NCI-H146 treated with DMSO at 0.1 percent for 48 hours (cell line): Measurements from ENCODE around the gene ISOC2.

Source experiments
- DNase-seq: peaks from one replicate; lab custom pipeline; 2025; ENCODE audit not compliant: unreplicated experiment; lab: John Stamatoyannopoulos, UW

Gene ISOC2

DNA sequence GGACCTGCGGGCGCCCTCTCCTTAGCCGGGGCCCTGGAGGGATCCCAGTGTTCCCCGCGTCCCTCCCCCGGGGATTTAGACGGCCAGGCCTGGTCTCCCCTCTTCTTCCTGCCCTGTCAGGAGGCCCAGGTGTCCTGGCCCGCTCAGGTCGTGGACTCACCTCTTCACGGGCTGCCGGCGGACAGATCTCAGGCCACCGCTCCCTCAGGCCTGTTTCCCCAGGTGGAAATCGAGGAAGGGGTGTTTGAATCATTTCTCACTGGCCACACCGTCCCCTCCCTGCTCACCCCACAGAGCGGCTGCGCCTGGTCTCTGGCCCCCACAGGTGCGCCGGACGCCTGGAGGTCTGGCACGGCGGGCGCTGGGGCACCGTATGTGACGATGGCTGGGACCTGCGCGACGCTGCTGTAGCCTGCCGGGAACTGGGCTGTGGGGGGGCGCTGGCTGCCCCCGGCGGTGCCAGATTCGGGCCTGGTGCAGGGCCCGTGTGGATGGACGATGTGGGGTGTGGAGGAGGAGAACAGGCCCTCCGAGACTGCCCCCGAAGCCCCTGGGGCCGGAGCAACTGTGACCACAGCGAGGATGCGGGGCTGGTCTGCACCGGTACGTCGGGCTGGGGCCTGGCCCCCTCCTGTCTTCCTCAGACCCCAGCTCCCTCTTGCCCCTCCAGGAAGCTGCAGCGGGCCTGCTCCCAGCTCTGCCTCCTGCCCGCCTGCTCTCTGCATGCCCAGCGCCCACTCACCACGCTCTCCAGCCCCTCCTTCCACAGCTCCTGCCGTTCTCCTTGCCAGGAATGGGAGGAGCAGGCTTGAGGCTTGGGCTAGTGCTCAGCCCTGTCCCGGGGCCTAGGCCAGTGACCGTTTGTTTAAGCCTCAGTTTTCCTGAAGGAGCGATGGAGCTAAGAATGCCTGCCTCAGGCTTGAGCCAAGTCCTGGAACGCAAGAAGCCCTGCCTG is 29.3 kb upstream of the ISOC2 start:
- DNase-seq = no peak

DNA sequence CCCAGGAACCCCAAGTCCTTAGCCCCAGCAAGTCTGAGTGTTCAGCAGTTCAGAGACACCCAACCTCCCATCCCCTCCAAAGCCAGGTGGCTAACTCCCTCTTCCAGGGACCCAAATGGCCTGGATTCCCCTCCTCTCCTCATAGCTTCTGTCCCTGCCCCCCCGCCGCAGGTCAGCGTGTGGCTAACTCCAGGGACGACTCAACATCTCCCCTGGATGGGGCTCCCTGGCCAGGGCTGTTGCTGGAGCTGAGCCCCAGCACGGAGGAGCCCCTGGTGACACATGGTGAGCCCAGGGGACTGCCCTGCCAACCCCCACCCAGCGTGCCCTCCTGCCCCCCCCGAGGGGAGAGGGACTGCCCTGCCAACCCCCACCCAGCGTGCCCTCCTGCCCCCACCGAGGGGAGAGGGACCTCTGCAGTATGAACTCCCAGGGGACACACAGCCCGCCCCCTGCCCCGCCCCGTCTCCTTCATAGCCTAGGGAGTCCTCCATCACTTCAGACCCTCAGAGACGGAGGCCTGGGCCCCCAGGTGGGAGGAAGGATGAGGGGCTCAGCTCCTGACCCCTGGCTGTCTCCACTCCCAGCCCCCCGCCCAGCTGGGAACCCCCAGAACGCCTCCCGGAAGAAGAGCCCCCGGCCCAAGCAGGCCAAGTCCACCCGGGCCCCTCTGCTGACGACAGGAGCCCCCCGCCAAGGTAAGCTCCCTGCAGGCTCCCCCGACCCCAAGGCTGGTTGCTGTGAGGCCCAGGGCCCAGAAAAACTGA is 28.5 kb upstream of the ISOC2 start:
- no peak for DNase-seq

DNA sequence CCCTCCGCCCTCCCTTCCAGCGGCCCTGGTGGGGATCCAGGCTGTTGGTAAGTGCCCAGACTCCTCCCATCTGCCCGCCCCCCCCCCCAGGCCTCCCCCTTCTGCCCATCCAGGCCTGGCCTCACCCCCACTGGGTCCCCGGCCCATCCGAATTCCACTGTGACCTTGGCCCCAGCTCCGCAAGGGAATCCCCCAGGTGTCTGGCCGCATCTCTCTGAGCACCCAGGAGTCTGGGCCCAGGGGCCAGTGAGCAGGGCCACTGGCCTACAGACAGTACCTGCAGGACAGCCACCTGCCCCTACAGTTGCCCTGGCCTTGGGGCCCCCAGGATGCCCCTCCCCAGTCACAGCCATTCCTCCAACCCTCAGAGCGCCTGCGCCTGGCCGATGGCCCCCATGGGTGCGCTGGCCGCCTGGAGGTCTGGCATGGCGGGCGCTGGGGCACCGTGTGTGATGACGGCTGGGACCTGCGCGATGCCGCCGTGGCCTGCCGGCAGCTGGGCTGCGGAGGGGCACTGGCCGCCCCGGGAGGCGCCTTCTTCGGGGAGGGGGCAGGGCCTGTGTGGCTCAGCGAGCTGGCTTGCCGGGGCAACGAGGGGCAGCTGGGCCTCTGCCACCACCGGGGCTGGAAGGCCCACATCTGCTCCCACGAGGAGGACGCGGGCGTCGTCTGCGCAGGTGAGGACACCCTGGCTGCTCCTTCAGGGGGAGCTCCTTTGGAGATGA is 27.7 kb upstream of the ISOC2 start:
- no peak for DNase-seq

DNA sequence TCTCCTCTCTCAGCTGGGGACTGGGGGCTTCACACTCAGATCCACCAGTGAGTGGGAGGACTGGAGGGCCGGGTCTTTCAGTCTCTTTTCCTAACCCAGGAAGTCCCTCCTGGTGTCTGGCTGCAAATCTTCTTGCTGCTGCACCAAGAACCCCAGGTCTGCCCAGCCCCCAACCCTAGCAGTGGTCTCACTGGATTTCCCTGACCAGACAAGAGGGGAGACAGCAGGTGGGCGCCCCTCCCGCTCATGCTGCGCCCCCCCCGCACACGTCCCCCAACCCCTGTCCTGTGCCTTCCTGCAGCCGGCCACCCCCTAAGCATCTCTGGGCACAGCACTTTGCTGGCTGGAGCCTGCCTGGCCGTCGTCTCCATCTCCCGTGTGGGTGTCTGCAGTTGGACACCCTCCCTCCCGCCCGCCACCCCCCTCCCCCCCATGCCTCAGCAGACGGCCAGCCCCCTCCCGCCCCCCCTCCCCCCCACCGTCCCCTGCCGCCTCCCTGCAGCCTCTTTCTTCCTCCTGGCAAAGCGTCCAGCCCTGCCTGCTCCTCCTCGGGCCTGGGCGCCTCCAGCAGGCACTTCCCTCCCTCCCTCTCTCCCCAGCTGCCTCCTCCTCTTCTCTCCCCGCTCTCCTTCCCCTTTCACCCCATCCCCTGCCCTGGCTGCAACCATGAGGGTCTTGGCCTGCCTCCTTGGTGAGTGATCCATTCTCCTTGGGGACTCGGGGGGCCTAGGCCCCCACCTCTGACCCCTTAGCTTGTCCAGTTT is 26.7 kb upstream of the ISOC2 start, which contains the start of gene SSC5D:
Gene SSC5D, plus strand, starts transcription at position 513 of the 764 bp plus-strand sequence. Its CDS starts 154 bp downstream, at position 667.
- no peak for DNase-seq

DNA sequence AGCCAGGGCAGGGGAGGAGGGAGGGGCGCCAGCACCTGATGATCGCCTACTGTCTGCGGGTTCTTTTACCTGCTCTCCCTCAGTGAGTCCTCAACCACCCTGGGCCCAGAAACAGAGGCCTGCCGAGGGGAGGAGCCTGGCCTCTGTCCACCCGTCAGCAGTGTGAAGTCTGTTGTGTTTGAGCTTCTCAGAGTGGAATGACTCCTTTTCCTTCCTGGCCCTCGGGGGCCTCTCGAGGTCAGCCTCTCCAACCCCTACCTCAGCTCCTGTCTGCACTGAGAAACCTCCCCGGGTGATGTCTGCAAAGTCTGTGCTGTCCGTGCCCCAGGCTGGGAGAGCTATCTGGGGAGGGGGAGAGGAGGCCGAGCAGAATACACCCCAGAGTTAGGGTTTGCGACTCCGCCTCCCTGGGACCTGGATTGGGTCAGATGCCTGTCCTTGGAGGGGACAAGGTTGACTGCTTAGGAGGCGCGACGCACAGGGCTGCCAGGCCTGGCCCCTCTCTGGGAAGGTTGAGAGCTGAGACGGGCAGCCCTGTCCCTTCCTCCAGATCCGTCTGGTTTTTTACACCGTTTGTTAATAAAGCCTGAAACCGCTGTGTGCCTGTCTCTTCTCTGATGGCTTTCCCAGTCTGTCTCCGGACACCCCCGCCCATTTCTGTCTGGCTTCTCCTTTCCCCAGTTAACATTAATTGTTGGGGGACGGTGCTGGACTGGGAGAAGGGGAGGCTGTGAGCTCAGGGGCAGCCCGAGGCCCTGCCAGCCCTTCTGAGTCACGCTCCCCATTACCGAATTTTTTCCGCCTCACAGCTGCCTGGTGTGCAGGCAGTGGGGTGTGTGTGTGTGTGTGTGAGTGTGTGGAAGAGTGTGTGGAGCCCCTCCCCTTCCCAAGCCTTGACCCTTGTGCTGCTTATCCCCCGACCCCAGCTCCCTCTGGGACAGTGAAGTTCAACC is 25.8 kb upstream of the ISOC2 start:
- DNase-seq = no peak

DNA sequence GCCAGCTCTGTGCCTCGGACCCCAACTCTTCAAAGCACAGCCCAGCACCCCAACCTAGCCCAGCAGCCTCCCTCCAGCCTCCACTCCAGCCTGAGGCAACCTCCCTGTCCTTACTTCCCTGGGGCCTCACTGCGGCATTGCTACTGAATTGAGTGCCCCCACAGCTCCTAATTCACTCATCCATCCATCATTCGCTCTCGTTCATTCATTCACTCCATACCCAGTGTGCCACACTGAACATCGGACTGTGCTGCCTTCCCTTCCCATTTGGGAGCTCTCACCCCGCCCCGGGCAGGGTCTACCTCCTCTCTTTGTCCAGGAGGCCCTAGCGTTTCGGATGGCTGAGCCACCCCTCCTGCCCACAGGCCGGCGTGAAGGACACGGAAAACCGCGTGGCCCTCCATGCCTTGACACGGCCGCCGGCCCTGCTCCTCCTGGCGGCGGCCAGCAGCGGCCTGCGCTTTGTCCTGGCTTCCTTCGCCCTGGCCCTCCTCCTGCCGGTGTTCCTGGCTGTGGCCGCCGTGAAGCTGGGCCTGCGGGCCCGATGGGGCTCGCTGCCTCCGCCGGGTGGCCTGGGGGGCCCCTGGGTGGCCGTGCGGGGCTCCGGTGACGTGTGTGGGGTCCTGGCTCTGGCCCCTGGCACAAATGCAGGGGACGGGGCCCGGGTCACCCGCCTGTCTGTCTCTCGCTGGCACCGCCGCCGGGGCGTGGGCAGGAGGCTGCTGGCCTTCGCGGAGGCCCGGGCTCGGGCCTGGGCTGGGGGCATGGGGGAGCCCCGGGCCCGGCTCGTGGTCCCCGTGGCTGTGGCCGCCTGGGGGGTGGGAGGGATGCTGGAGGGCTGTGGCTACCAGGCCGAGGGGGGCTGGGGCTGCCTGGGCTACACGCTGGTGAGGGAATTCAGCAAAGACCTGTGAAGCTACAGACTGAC is 24.9 kb upstream of the ISOC2 start:
- DNase-seq = no peak

- no peak for DNase-seq
Observed at GRCh38 chr19:55485439-55486011, 24.1 kb upstream of the ISOC2 start.

DNA sequence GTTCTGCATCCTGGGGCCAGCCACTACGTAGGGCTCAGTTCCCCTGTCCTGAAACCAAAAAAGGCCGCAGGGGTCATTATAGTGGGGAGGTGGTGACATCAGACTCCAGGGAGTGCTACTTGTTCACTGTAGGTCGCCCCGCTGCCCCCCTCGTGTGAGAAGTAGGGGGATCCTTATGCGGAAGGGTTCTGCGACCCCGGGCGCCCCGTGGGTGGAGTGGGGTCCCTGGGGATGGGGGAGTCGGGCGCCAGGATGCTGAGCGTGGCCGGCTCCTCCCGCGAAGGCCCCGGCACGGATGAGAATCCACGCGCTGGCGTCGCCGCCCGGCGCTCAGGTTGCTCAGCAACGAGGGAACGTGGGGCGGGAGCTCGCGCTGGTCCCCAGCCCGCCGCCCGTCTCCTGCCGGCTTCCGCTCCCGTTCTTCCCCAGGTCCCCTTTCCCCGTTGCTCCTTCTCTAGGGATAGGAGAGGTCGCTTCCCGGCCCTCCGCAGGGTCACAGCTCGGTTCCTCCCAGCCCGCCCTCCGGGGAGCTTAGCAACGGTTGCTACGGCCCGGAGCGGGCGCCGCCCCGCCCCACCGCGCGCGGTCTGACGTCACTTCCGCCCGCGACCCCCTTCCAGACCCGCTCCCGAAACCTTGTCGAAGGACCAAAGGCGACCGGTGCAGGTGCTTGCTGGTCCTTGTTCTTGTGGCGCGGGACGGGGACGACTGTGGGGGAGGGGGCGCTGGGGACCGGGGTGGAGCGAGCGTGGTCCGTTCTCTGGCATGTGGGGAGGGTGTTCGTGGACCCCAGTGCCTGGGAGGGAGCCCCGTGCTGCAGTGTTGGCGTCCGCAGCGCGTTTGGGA is 23.4 kb upstream of the ISOC2 start, which contains the start of gene NAT14:
Gene NAT14, plus strand, starts transcription at position 596 of the 846 bp plus-strand sequence. CDS start 521 bp downstream, outside the sequence.
- DNase-seq = peak; percentile 53

DNA sequence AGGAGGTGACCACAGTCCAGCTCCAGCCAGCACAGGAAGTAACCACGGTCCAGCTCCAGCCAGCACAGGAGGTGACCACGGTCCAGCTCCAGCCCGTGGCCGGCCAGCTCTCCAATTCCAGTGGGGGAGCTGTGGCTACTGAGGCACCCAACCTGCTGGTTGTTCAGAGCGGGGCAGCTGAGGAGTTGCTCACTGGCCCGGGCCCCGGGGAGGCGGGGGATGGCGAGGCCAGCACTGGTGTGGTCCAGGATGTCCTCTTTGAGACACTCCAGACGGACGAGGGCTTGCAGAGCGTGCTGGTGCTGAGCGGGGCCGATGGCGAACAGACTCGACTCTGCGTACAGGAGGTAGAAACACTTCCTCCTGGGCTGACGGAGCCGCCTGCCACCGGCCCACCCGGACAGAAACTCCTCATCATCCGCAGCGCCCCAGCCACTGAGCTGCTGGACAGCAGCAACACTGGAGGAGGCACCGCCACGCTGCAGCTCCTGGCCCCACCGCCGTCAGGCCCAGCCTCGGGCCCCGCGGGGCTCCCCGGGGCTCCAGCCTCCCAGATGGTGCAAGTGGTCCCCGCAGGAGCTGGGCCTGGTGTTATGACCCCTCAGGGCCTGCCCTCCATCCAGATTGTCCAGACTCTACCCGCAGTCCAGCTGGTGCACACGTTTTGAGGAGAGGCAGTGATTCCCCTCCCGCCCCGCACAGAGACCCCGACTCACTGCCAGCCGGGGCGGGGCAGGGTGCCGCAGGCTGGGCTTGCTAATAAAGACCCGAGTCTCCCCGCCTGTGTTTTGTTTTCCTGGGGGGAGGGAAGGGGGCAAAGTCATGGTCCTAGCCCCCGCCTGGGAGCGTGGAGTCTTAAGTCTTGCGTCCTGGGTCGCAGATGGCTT is 22.5 kb upstream of the ISOC2 start:
- no peak for DNase-seq

DNA sequence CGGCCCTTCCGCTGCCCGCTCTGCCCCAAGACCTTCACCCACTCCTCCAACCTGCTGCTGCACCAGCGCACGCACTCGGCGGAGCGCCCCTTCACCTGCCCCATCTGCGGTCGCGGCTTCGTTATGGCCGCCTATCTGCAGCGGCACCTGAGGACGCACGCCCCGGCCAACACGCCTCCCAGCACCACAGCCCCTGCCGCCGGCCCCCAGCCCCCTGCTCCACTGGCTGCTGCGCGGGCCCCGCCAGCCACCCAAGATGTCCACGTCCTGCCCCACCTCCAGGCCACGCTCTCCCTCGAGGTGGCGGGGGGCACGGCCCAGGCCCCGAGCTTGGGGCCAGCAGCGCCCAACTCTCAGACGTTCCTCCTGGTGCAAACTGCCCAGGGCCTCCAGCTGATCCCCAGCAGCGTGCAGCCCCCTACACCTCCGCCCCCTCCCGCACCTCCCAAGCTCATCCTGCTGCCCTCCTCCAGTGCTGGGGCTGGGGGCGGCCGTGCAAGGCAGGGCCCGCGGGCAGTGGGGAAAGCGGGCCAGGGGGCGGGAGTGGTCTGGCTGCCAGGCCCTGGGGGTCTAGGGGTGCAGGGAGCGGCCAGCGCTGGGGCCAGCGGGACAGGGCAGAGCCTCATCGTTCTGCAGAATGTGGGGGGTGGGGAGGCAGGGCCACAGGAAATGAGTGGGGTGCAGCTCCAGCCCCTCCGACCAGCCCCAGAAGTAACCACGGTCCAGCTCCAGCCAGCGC is 21.7 kb upstream of the ISOC2 start:
- DNase-seq = no peak

DNA sequence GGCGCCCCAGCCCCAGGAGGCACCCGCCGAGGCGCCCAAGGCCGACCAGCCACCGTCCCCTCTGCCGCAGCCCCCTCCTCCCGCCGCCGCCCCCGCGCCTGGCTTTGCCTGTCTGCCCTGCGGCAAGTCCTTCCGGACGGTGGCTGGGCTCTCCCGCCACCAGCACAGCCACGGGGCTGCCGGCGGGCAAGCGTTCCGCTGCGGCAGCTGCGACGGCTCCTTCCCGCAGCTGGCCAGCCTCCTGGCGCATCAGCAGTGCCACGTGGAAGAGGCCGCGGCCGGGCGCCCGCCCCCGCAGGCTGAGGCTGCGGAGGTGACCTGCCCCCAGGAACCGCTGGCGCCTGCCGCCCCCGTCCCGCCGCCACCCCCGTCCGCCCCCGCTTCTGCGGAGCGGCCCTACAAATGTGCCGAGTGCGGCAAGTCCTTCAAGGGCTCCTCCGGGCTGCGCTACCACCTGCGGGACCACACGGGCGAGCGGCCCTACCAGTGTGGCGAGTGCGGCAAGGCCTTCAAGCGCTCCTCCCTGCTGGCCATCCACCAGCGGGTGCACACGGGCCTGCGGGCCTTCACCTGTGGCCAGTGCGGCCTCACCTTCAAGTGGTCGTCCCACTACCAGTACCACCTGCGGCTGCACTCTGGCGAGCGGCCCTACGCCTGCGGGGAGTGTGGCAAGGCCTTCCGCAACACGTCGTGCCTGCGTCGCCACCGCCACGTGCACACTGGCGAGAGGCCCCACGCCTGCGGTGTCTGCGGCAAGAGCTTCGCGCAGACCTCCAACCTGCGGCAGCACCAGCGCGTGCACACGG is 20.9 kb upstream of the ISOC2 start:
- DNase-seq = no peak

DNA sequence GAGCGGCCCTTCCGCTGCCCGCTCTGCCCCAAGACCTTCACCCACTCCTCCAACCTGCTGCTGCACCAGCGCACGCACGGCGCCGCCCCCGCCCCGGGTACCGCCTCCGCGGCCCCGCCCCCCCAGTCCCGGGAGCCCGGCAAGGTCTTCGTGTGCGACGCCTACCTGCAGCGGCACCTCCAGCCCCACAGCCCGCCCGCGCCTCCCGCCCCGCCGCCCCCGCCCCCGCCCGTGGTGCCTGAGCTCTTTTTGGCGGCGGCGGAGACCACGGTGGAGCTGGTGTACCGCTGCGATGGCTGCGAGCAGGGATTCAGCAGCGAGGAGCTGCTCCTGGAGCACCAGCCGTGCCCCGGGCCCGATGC is 20.3 kb upstream of the ISOC2 start:
- DNase-seq = no peak

DNA sequence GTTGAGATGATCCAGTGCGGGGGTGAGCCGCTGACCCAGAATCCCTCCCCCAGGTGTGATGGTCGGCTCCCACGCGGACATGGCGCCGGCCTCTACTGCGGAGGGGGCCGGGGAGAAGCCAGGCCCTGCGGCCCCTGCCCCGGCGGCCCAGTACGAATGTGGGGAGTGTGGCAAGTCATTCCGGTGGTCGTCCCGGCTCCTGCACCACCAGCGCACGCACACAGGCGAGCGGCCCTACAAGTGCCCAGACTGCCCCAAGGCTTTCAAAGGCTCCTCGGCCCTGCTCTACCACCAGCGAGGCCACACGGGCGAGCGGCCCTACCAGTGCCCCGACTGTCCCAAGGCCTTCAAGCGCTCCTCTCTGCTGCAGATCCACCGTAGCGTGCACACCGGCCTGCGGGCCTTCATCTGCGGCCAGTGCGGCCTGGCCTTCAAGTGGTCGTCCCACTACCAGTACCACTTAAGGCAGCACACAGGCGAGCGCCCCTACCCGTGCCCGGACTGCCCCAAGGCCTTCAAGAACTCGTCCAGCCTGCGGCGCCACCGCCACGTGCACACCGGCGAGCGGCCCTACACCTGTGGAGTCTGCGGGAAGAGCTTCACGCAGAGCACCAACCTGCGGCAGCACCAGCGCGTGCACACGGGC is 19.8 kb upstream of the ISOC2 start:
- DNase-seq = no peak
